ENCODE results near the gene LYPD6B.

GRCh38 chr2:149057401-149057800 lies 18.9 kb downstream of the LYPD6B start:
- TF ChIP-seq CTCF (conservative IDR thresholded peaks at IDR 0.05; ENCODE audit: low read depth, low read length) (no peak), EZH2phosphoT487 (IDR thresholded peaks at IDR 0.05; ENCODE audit: borderline replicate concordance, low read length) (no peak), EZH2 (IDR thresholded peaks at IDR 0.05; ENCODE audit: low read length, unreplicated experiment) (no peak)

All from PC-3 (cell line).